ENCODE data around the gene PRSS2. TPM values are rescaled to one million over a fixed set of nuclear protein-coding genes. Genes with fewer than 3 reads are reported as not detected.

PRSS2 gene
- total and polyA plus RNA-seq, 9 of the 15 experiments (the other 6 are each of a cell fraction or from before 2014, with no cell fraction given), result 1.3 to 23.9 (median 3.8) TPM

DNA sequence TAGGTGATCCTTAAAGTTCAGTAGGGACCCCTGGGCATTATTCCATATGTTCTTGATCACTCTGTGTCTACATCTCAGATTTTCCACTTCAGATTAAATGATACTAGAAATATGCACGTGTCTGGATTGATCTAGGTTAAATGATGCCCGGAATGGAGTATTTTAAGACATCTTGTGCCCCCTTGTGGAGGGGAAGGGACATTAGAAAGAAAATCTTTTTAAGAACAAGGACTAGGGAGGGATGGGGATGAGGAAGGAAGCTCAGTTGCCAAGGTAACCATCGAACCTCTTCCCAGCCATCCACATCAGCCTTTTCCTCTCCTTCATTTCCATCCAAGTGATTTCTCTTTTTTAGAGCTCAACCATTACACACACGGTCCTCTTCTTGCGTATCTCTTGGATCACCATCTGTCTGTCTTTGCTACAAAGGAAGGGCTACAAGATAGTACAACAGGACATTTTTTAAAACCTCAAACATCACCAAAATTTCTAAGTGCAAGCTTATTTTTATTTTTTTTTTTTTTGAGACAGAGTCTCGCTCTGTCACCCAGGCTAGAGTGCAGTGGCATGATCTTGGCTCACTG is 40.5 kb downstream of the PRSS2 start (continued):
- TF ChIP-seq ZNF445 (CRISPR knock-in tag; IDR thresholded peaks at IDR 0.05; ENCODE audit: low read depth) (no peak), CSDE1 (IDR thresholded peaks at IDR 0.05) (0 out of 4 replicates have a peak, but pooled peaks of 1 of the 2 experiments have one; percentile 53), CBX5 (IDR thresholded peaks at IDR 0.05; ENCODE audit: borderline replicate concordance, low read depth) (no peak), SPI1 (IDR thresholded peaks at IDR 0.05; ENCODE audit: borderline replicate concordance, low read depth, low read length) (no peak), ZFX (CRISPR knock-in tag; IDR thresholded peaks at IDR 0.05) (no peak), BRD9 (IDR thresholded peaks at IDR 0.05; ENCODE audit: low read depth, partially characterized antibody) (no peak), ZNF586 (CRISPR knock-in tag; conservative IDR thresholded peaks at IDR 0.05) (no peak), HDAC3 (IDR thresholded peaks at IDR 0.05; ENCODE audit: borderline replicate concordance, partially characterized antibody) (no peak), ZNF347 (CRISPR knock-in tag; IDR thresholded peaks at IDR 0.05; ENCODE audit: low read depth) (no peak), NFRKB (IDR thresholded peaks at IDR 0.05; ENCODE audit: low read depth) (no peak), ZNF23 (CRISPR knock-in tag; IDR thresholded peaks at IDR 0.05) (no peak), TEAD4 (IDR thresholded peaks at IDR 0.05; ENCODE audit: low read length) (0 out of 2 replicates have a peak, but pooled peaks have one; percentile 21), TEAD4 (CRISPR knock-in tag; IDR thresholded peaks at IDR 0.05; ENCODE audit: borderline replicate concordance) (no peak)
- TF ChIP-seq, protein P1, sequence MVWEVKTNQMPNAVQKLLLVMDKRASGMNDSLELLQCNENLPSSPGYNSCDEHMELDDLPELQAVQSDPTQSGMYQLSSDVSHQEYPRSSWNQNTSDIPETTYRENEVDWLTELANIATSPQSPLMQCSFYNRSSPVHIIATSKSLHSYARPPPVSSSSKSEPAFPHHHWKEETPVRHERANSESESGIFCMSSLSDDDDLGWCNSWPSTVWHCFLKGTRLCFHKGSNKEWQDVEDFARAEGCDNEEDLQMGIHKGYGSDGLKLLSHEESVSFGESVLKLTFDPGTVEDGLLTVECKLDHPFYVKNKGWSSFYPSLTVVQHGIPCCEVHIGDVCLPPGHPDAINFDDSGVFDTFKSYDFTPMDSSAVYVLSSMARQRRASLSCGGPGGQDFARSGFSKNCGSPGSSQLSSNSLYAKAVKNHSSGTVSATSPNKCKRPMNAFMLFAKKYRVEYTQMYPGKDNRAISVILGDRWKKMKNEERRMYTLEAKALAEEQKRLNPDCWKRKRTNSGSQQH (CRISPR knock-in tag; IDR thresholded peaks at IDR 0.05), result no peak
- TF ChIP-seq, protein P2, sequence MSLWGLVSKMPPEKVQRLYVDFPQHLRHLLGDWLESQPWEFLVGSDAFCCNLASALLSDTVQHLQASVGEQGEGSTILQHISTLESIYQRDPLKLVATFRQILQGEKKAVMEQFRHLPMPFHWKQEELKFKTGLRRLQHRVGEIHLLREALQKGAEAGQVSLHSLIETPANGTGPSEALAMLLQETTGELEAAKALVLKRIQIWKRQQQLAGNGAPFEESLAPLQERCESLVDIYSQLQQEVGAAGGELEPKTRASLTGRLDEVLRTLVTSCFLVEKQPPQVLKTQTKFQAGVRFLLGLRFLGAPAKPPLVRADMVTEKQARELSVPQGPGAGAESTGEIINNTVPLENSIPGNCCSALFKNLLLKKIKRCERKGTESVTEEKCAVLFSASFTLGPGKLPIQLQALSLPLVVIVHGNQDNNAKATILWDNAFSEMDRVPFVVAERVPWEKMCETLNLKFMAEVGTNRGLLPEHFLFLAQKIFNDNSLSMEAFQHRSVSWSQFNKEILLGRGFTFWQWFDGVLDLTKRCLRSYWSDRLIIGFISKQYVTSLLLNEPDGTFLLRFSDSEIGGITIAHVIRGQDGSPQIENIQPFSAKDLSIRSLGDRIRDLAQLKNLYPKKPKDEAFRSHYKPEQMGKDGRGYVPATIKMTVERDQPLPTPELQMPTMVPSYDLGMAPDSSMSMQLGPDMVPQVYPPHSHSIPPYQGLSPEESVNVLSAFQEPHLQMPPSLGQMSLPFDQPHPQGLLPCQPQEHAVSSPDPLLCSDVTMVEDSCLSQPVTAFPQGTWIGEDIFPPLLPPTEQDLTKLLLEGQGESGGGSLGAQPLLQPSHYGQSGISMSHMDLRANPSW (CRISPR knock-in tag; IDR thresholded peaks at IDR 0.05), result no peak
- TF ChIP-seq, protein P3, sequence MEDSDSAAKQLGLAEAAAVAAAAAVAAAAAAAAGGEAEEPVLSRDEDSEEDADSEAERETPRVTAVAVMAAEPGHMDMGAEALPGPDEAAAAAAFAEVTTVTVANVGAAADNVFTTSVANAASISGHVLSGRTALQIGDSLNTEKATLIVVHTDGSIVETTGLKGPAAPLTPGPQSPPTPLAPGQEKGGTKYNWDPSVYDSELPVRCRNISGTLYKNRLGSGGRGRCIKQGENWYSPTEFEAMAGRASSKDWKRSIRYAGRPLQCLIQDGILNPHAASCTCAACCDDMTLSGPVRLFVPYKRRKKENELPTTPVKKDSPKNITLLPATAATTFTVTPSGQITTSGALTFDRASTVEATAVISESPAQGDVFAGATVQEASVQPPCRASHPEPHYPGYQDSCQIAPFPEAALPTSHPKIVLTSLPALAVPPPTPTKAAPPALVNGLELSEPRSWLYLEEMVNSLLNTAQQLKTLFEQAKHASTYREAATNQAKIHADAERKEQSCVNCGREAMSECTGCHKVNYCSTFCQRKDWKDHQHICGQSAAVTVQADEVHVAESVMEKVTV (CRISPR knock-in tag; IDR thresholded peaks at IDR 0.05), result peak; percentile 80; the same call in 1 of the 2 replicates
- TF ChIP-seq, protein P4, sequence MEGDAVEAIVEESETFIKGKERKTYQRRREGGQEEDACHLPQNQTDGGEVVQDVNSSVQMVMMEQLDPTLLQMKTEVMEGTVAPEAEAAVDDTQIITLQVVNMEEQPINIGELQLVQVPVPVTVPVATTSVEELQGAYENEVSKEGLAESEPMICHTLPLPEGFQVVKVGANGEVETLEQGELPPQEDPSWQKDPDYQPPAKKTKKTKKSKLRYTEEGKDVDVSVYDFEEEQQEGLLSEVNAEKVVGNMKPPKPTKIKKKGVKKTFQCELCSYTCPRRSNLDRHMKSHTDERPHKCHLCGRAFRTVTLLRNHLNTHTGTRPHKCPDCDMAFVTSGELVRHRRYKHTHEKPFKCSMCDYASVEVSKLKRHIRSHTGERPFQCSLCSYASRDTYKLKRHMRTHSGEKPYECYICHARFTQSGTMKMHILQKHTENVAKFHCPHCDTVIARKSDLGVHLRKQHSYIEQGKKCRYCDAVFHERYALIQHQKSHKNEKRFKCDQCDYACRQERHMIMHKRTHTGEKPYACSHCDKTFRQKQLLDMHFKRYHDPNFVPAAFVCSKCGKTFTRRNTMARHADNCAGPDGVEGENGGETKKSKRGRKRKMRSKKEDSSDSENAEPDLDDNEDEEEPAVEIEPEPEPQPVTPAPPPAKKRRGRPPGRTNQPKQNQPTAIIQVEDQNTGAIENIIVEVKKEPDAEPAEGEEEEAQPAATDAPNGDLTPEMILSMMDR (IDR thresholded peaks at IDR 0.05 in 2 of 3, conservative IDR thresholded peaks at IDR 0.05 in 1 of 3; ENCODE audit: insufficient read depth in 2 of 3, low read depth in 1 of 3, low read length in 3 of 3), result peak; percentile 67 to 86 (median 83); a peak in 5 of 6 replicates
- TF ChIP-seq, protein P5, sequence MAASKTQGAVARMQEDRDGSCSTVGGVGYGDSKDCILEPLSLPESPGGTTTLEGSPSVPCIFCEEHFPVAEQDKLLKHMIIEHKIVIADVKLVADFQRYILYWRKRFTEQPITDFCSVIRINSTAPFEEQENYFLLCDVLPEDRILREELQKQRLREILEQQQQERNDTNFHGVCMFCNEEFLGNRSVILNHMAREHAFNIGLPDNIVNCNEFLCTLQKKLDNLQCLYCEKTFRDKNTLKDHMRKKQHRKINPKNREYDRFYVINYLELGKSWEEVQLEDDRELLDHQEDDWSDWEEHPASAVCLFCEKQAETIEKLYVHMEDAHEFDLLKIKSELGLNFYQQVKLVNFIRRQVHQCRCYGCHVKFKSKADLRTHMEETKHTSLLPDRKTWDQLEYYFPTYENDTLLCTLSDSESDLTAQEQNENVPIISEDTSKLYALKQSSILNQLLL (CRISPR knock-in tag; IDR thresholded peaks at IDR 0.05; ENCODE audit: borderline replicate concordance), result no peak

All from K562 (cell line).